ENCODE data around the gene ABHD10.
"Not testable (repeated sequence)": the region's sequence is repeated elsewhere in the genome, so short reads cannot be mapped to it uniquely, and the experiment has no call there.

Gene ABHD10

DNA sequence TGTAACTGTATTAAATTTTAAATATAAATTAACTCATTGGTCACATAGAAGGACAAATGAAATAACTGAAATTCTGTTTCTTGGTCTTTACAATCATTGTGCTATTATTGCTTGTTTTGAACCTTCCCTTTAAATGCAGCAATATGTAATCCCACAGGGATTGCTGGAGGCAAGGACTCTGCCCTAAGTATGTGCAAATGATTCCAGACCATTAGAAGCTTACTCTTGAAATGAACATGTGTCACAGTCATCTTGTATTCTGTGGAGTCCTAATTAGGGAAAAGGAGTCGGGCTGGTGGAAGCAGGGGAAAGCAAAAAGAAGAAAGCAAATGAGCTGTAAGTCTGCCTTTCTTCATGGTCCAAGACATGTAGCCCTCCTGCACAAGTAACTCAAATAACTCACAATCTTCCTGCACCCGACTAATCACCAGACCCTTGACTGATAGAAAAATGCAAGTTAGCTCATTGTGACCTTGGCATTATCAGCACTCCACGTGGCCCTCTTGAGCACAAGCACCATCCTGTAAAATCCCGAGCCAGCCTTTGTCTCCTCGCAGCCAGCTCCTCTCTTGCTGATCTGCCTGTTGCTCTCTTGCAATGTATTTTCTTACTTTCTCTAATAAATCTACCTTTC, 53.4 kb downstream of the ABHD10 start:
- no peak for DNase-seq (ENCODE audit: low spot score)

- no peak for DNase-seq (ENCODE audit: low spot score)
These were observed 55.6 kb downstream of the ABHD10 start, which contains the start of gene TMPRSS7 for GRCh38 chr3:112034436-112034835. TMPRSS7 (plus strand) TSS chr3:112034736; CDS start chr3:112034846, 110 bp downstream.

DNA sequence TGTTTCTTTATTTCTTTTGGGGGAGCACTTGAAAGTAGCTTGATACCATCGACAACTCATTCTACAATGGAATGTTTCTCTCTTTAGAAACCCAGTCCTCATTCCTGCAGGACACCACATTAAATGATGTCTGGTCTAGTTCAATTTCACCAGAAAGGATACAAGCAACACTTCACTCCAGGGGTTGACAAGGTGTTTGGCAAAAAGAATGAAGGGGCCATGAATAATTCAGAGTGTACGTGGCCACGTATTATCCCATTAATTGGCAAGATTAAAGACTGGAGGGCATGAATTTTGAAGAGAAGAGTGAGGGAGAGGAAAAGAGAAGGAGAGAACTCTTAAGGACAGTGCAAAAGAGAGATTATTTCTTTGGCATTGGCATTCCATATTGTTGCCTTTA, 56.4 kb downstream of the ABHD10 start:
- DNase-seq (ENCODE audit: low spot score), result no peak

DNA sequence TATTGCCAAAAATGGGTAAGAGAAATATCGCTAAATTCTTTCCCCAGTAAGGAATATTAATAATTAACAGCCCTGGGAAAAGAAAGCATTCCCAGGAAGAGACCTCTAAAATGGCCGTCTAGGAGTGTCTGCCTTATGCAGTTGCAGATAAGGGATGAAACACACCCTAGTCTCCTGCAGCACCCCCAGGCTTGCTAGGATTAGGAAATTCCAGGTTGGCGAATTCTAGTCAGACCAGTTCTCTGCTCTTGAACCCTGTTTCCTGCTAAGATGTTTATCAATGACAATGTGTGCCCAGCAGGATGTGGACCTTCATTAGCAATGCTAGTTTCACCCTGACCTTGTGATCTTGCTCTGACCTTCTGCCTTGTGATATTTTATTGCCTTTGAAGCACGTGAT, 58.4 kb downstream of the ABHD10 start:
- DNase-seq (ENCODE audit: low spot score), result not testable (repeated sequence)

DNA sequence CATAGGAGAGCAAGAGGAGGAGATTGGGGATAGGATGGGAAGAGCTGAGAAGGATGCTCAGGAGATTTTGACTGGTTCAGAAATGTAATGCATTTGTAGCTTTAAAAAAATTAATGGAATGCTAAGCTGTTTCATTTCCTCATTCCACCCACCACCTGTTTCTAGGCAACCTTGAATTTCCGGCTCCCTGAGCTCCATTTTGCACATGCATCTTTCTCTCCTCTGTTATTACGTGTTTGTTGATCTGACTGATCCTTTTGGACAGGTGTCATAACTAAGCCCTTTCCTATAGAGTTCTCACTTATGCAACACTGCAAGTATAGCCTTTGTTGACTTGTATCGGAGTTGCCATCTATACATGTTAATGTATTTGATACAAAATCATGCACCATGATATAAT, 60.0 kb downstream of the ABHD10 start:
- DNase-seq (ENCODE audit: low spot score), result peak; percentile 20

GRCh38 chr3:112041321-112041720, 62.5 kb downstream of the ABHD10 start:
- DNase-seq (ENCODE audit: low spot score), result no peak

- no peak for DNase-seq (ENCODE audit: low spot score)
These were observed 64.0 kb downstream of the ABHD10 start for GRCh38 chr3:112042842-112043280.

All from GM03348 (cell line).